OCI-LY1 (cell line): ENCODE data around the gene SHOX.

Experiments
- H2AFZ ChIP-seq: fragments of 200-600 bp; sonication (generic), shearing (Covaris generic); 2 replicates; pipeline ENCODE4 v1.6.0; 2014; ENCODE audit warnings: antibody characterized with exemption, mild to moderate bottlenecking, low read length
- H3F3A ChIP-seq: fragments of 200-600 bp; sonication (generic), shearing (Covaris generic); 2 replicates; pipeline ENCODE4 v1.6.0; 2014; ENCODE audit warnings: mild to moderate bottlenecking, antibody characterized with exemption, low read length, moderate library complexity; ENCODE audit not compliant: insufficient read depth
- H3K27ac ChIP-seq: fragments of 200-600 bp; sonication (generic); 2 replicates; pipeline ENCODE4 v1.5.1; 2014; ENCODE audit warnings: low read length, mixed run types, mild to moderate bottlenecking, low read depth; ENCODE audit not compliant: poor library complexity, severe bottlenecking
- H3K27me3 ChIP-seq: fragments of 200-600 bp; sonication (generic); 2 replicates; pipeline ENCODE4 v1.6.0; 2014; ENCODE audit warnings: antibody characterized with exemption, mild to moderate bottlenecking, low read length, moderate library complexity; ENCODE audit not compliant: insufficient read depth
- H3K36me3 ChIP-seq: fragments of 200-600 bp; sonication (generic); 2 replicates; pipeline ENCODE4 v1.6.1; 2014; ENCODE audit warnings: mild to moderate bottlenecking, antibody characterized with exemption, low read length, moderate library complexity, mixed read lengths; ENCODE audit not compliant: insufficient read depth
- H3K4me1 ChIP-seq: fragments of 200-600 bp; sonication (generic); 2 replicates; pipeline ENCODE4 v1.5.1; 2014; ENCODE audit warnings: mild to moderate bottlenecking, low read length, moderate library complexity; ENCODE audit not compliant: insufficient read depth, severe bottlenecking
- H3K4me2 ChIP-seq: fragments of 200-600 bp; sonication (generic), shearing (Covaris generic); 2 replicates; pipeline ENCODE4 v1.6.1; 2014; ENCODE audit warnings: low read length
- H3K4me3 ChIP-seq: fragments of 200-600 bp; sonication (generic); 2 replicates; pipeline ENCODE4 v1.5.1; 2014; ENCODE audit warnings: low read length, low read depth, mild to moderate bottlenecking, mixed read lengths; ENCODE audit not compliant: poor library complexity, severe bottlenecking
- H3K79me2 ChIP-seq: fragments of 200-600 bp; shearing (Covaris generic); 2 replicates; pipeline ENCODE4 v1.6.1; 2016; ENCODE audit warnings: mixed run types, low read length, mixed read lengths; ENCODE audit not compliant: insufficient read depth
- H3K9ac ChIP-seq: fragments of 200-600 bp; sonication (generic), shearing (Covaris generic); 2 replicates; pipeline ENCODE4 v1.6.1; 2014; ENCODE audit warnings: mild to moderate bottlenecking, low read length, mixed read lengths
- H3K9me2 ChIP-seq: fragments of 200-600 bp; sonication (generic), shearing (Covaris generic); 2 replicates; pipeline ENCODE4 v1.6.1; 2014; ENCODE audit warnings: low read depth, mild to moderate bottlenecking, low read length, mixed read lengths
- H3K9me3 ChIP-seq: fragments of 200-600 bp; shearing (Covaris generic); 2 replicates; pipeline ENCODE4 v1.6.1; 2014; ENCODE audit warnings: low read length, mixed read lengths
- H4K20me1 ChIP-seq: fragments of 200-600 bp; sonication (generic), shearing (Covaris generic); 2 replicates; pipeline ENCODE4 v1.6.0; 2016; ENCODE audit warnings: mild to moderate bottlenecking, low read length; ENCODE audit not compliant: insufficient read depth
- CTCF ChIP-seq: fragments of 200-600 bp; sonication (generic), shearing (Covaris generic); IDR thresholded peaks from 2 replicates; pipeline ENCODE4 v1.5.1; 2017; ENCODE audit warnings: mild to moderate bottlenecking, antibody characterized with exemption, low read length, moderate library complexity, mixed read lengths
- EZH2 ChIP-seq: fragments of 200-600 bp; sonication (generic), shearing (Covaris generic); IDR thresholded peaks from 2 replicates; pipeline ENCODE4 v1.8.0; 2017; ENCODE audit warnings: borderline replicate concordance, mixed run types, mild to moderate bottlenecking, antibody characterized with exemption, low read length, moderate library complexity, mixed read lengths

The SHOX gene

GRCh38 chrX:618761-619450 lies 11.7 kb upstream of the SHOX start:
- no peak for TF ChIP-seq EZH2
- TF ChIP-seq CTCF, result no peak
- H3K79me2 ChIP-seq, result no peaks in the 10 kb centered on the region
- H3K4me2 ChIP-seq, result no peak overlapping the region
- H2AFZ ChIP-seq, result no peak overlapping the region
- no peak overlapping the region for H3K4me3 ChIP-seq
- H3K9me3 ChIP-seq, result no peaks in the 10 kb centered on the region
- no peaks in the 10 kb centered on the region for H3F3A ChIP-seq
- no peaks in the 10 kb centered on the region for H3K4me1 ChIP-seq
- no peak overlapping the region for H3K9ac ChIP-seq
- H4K20me1 ChIP-seq, result no peaks in the 10 kb centered on the region
- H3K27me3 ChIP-seq, result no peaks in the 10 kb centered on the region
- H3K36me3 ChIP-seq, result no peaks in the 10 kb centered on the region
- no peaks in the 10 kb centered on the region for H3K9me2 ChIP-seq
- no peak overlapping the region for H3K27ac ChIP-seq

- Histone ChIP-seq H3K27ac (no peak overlapping the region), H3K36me3 (no peaks in the 10 kb centered on the region), H3F3A (no peaks in the 10 kb centered on the region), H3K27me3 (no peaks in the 10 kb centered on the region), H3K4me1 (no peaks in the 10 kb centered on the region), H2AFZ (no peak overlapping the region), H3K9me3 (no peaks in the 10 kb centered on the region), H3K9ac (no peak overlapping the region), H3K4me2 (no peak overlapping the region), H3K9me2 (no peaks in the 10 kb centered on the region), H3K79me2 (no peaks in the 10 kb centered on the region), H4K20me1 (no peaks in the 10 kb centered on the region), H3K4me3 (no peak overlapping the region)
- no peak for TF ChIP-seq CTCF
- TF ChIP-seq EZH2, result no peak
Measured at GRCh38 chrX:619451-619811, 11.2 kb upstream of the SHOX start.

GRCh38 chrX:619812-620531 lies 10.6 kb upstream of the SHOX start:
- Histone ChIP-seq H4K20me1 (no peaks in the 10 kb centered on the region), H3F3A (no peaks in the 10 kb centered on the region), H3K27me3 (no peaks in the 10 kb centered on the region), H3K79me2 (no peaks in the 10 kb centered on the region), H3K9me3 (no peaks in the 10 kb centered on the region), H3K27ac (no peak overlapping the region), H2AFZ (no peak overlapping the region), H3K4me1 (no peaks in the 10 kb centered on the region), H3K36me3 (no peaks in the 10 kb centered on the region), H3K9me2 (no peaks in the 10 kb centered on the region), H3K4me3 (no peak overlapping the region), H3K9ac (no peak overlapping the region), H3K4me2 (no peak overlapping the region)
- TF ChIP-seq EZH2 (no peak), CTCF (no peak)
